HG03457 (cell line): ENCODE measurements around the gene PHF21A.
"Not testable (repeated sequence)": the region's sequence is repeated elsewhere in the genome, so short reads cannot be mapped to it uniquely, and the experiment has no call there.

Experiments
- ATAC-seq: cut with Tn5 transposase; IDR thresholded peaks from one replicate; pipeline ENCODE4 v1.9.1; 2021; ENCODE audit warnings: moderate number of reproducible peaks; ENCODE audit not compliant: unreplicated experiment

PHF21A gene

GRCh38 chr11:46120346-46121300 is 631 bp downstream of the PHF21A start:
- ATAC-seq, result no peak

- no peak for ATAC-seq
Measured at GRCh38 chr11:46119352-46120216, 1.7 kb downstream of the PHF21A start.

- no peak for ATAC-seq
Measured at GRCh38 chr11:46118702-46119351, 2.4 kb downstream of the PHF21A start.

- ATAC-seq, result no peak
Measured at GRCh38 chr11:46117842-46118241, 3.4 kb downstream of the PHF21A start.

GRCh38 chr11:46116712-46117037 is 4.6 kb downstream of the PHF21A start:
- ATAC-seq, result not testable (repeated sequence)

GRCh38 chr11:46116007-46116711 is 5.1 kb downstream of the PHF21A start:
- no peak for ATAC-seq

GRCh38 chr11:46114961-46115360 is 6.3 kb downstream of the PHF21A start:
- no peak for ATAC-seq

GRCh38 chr11:46114378-46114777 is 6.9 kb downstream of the PHF21A start:
- no peak for ATAC-seq

- peak; percentile 57 for ATAC-seq
Measured at GRCh38 chr11:46112961-46113607, 8.2 kb downstream of the PHF21A start.

- no peak for ATAC-seq
Measured at GRCh38 chr11:46108751-46109150, 12.5 kb downstream of the PHF21A start.

- no peak for ATAC-seq
Measured at GRCh38 chr11:46107780-46108179, 13.5 kb downstream of the PHF21A start.

- ATAC-seq, result no peak
Measured at GRCh38 chr11:46107408-46107718, 13.9 kb downstream of the PHF21A start.

- no peak for ATAC-seq
Measured at GRCh38 chr11:46106530-46107407, 14.5 kb downstream of the PHF21A start.

- ATAC-seq, result no peak
Measured at GRCh38 chr11:46105926-46106325, 15.3 kb downstream of the PHF21A start.

GRCh38 chr11:46105134-46105628 is 16.1 kb downstream of the PHF21A start:
- ATAC-seq, result no peak

GRCh38 chr11:46102843-46103242 is 18.4 kb downstream of the PHF21A start:
- ATAC-seq, result no peak

GRCh38 chr11:46100670-46101069 is 20.6 kb downstream of the PHF21A start:
- peak; percentile 61 for ATAC-seq

- ATAC-seq, result no peak
Measured at GRCh38 chr11:46099963-46100316, 21.3 kb downstream of the PHF21A start.

GRCh38 chr11:46090375-46090774 is 30.9 kb downstream of the PHF21A start:
- no peak for ATAC-seq
